Dermis microvascular lymphatic vessel endothelial cell (primary cell): ENCODE data around the gene ZNF124. TPM values are rescaled to one million over a fixed set of nuclear protein-coding genes. Genes with fewer than 3 reads are reported as not detected.
"Not testable (repeated sequence)": the region's sequence is repeated elsewhere in the genome, so short reads cannot be mapped to it uniquely, and the experiment has no call there.

Source experiments
- DNase-seq, 2 donors: peaks; one replicate each; pipeline versions ENCODE4 v3.0.0 to v3.0.0-alpha.2; 2010; ENCODE audit warnings: low read depth in 2 of 2
- total RNA-seq: library from RNA; depleted of rRNA; stranded (reverse); fragments of >200 nt; gene quantifications from 2 replicates; pipeline ENCODE4 v1.2.1, GENCODE V29; 2014

The ZNF124 gene
- total RNA-seq, 1 donor from 2014 or later: 52.9 TPM

DNA sequence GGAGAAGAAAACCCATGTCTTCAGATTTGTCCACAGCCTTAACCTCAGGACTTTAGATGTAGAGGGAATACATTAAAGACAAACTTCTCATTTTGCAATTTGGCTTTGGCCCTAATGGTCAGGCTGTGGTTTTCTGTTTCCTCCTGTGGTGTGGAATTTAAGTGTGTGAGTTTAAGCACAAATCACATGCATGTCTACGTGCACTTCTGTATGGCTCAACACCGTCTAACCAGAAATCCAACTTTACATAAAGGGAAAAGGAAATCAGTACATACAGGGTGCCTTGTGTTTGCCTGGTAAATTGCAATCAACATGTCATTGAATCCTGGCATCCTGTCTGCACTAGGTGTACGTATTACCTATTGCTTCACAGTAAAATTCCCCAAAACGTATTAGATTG, 1.2 kb upstream of the ZNF124 start:
- no peak for DNase-seq

DNA sequence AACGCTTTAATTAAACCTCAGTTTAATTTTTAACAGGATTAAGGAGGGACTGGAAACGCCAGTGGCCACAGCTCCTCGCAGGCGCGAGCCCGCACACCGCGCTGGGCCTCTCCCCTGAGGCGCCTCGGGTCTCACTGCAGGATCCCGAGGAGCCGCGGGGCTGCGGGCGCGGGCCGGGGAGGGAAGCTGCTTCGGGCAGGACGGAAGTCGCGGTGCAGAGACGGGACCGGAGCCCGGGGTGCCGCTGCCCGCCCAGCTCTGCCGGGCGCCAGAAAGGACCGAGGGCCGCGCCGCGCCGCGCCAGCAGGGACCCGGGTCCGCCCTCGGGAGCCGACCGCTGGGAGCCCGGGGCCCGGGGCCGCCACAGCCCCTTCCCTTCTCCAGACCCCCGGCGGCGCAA, 377 bp downstream of the ZNF124 start:
- not testable (repeated sequence) for DNase-seq

DNA sequence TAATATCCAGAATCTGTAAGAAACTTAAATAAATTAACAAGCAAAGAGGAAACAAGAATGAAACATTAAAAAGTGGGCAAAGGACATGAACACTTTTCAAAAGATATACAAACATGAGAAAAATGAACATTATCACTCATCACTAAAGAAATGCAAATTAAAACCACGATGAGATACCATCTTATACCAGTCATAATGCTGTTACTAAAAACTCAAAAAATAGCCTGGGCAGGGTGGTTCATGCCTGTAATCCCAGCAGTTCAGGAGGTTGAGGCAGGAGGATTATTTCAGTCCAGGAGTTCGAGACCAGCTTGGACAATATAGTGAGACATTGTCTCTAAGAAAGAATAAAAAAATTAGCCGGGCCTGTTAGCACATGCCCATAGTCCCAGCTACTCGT, 6.1 kb downstream of the ZNF124 start:
- DNase-seq: no peak

DNA sequence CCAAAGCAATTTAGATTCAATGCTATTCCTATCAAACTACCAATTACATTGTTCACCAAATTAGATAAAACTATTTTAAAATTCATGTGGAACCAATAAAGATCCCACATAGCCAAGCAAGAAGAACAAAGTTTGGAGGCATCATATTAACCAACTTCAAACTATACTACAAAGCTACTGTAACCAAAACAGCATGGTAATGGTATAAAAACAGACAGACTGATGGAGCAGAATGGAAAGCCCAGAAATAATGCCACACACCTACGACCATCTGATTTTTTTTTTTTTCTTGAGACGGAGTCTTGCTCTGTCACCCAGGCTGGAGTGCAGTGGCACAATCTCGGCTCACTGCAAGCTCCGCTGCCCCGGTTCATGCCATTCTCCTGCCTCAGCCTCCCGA, 7.1 kb downstream of the ZNF124 start:
- no peak for DNase-seq

DNA sequence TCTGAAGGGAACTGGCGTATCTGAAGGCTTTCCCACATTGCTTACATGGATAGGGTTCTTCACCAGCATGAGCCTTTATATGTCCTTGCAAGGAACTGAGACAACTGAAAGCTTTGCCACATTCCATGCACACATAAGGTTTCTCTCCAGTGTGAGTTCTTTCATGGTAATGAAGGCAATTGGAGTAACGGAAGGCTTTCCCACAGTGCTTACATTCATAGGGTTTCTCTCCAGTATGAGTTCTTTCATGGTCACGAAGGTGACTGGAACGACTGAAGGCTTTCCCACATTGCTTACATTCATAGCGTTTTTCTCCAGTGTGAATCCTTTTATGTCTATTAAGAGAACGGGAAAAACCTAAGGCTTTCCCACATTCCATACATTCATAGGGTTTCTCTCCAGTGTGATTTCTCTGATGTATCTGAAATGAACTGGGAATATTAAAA, 15.0 kb downstream of the ZNF124 start:
- DNase-seq: no peak

DNA sequence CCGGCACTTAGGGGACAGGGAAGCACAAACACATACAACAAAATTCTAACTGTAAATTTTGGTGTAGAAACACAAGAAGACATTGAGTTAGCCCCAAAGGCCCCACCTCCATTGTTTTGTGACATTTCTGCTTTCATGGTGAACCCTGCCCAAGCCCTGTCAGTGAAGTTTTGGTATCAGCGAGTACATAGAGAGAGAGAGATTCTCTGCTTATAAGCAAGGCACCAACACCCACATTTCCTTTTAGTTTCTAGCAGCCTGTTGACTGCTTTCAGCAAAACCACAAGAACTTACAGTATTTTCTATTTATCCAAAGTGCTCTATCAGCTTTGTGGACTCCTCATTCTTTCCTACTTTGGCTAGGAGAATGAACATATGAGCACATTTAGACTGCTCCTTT, 24.0 kb downstream of the ZNF124 start:
- DNase-seq: no peak

DNA sequence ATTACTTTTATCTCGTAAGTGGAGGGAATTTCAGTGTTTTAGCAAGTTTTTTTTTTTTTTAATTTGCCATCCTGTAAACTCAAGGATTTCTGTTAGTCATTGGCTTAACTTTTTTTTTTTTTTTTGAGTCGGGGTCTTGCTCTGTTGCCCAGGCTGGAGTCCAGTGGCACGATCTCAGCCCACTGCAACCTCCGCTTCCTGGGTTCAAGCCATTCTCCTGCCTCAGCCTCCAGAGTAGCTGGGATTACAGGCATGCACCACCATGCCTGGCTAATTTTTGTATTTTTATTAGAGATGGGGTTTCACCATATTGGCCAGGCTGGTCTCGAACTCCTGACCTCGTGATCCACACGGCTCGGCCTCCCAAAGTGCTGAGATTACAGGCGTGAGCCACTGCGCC, 24.7 kb downstream of the ZNF124 start:
- not testable (repeated sequence) for DNase-seq

DNA sequence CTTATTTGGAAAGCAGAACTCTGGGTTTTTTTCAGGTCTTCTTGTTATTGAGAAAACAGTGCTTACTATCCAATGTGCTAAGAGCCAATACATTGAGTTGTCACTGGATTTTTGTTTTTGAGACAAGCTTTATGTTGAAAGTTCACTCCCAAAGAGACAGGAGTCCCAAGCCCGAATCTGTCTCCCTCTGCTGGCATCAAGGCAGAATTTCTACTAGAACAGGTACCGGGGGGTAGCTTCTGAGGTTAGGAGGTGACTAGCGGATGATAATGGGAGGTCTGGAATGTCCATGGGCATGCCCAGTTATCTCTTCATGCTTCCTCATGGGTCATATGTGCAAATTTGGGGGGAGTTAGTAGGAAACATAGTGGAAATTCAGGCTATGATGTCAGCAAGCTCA, 25.1 kb downstream of the ZNF124 start:
- no peak for DNase-seq

DNA sequence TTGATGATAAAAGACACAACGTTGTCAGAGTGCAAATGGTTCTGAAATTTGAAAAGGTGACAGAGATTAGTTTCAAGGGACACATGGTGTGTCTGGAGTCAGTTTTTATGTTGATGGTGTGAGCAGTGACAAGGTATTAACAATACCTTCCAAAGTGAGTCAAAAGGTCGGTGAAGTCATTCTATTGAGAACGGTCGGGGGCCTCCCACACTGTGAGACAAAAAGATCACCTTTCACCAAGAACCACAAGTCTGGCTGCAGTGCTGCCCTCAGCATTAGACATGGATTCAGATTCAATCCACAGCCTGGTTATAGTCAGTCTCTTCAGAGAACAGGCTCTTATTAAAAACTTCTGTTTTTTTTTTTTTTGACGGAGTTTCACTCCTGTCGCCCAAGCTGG, 26.5 kb downstream of the ZNF124 start:
- DNase-seq: no peak

DNA sequence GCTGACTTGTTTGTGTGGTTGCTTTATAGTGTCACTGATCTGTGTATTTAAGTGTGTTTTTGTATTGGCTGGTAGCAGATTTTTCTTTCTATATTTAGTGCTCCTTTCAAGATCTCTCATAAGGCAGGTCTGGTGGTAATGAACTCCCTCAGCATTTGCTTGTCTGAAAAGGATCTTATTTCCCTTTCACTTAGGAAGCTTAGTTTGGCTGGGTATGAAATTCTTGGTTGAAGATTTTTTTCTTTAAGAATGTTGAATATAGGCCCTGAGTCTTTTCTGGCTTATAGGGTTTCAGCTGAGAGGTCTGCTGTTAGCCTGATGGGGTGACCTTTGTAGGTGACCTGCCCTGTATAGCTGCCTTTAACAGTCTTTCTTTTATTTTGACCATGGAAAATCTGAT, 32.3 kb downstream of the ZNF124 start:
- DNase-seq: not testable (repeated sequence)

DNA sequence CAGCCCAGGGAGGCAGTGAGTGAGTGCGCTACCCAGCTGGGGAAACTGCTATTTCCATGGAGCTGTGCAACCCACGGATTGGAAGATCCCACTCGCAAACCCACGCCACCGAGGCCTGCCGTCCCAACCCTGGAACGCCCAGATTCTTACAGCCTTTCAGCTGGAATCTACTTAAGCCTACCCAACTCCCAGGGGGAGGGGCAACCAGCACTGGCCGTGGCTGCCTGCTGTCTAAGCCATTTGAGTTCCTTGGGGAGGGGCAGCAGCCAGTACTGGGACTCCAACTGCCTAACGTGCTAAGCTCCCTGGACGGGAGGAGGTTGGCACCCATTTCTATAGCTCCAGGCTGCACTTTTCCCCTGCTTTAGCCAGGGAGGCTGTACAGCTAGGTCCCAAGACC, 40.6 kb downstream of the ZNF124 start:
- no peak for DNase-seq

DNA sequence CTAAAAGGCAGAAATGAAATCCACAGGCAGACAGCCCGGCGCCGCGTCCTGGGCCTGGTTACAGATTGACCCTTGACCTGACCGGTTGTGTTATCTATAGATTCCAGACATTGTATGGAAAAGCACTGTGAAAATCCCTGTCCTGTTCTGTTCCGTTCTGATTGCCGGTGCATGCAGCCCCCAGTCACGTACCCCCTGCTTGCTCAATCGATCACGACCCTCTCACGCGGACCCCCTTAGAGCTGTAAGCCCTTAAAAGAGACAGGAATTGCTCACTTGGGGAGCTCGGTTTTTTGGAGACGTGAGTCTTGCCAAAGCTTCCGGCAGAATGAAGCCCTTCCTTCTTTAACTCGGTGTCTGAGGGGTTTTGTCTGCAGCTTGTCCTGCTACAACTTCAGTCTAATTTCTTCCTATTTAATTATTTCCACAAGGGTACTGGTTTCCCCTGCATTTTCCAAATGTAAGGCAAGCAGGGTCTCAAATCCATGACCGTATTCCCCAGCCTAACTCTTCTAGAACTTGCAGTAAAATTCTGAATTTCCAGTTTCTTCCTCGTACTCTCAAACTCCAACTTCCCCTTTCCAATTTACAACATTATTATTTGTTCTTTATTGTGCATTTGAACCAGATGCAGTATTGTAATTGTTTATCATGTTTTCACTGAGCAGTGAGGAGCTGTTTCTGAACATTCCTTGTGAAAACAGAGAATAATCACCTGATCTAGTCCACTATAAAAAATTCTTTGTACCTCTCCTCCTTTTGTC, 44.1 kb downstream of the ZNF124 start:
- DNase-seq: not testable (repeated sequence)

DNA sequence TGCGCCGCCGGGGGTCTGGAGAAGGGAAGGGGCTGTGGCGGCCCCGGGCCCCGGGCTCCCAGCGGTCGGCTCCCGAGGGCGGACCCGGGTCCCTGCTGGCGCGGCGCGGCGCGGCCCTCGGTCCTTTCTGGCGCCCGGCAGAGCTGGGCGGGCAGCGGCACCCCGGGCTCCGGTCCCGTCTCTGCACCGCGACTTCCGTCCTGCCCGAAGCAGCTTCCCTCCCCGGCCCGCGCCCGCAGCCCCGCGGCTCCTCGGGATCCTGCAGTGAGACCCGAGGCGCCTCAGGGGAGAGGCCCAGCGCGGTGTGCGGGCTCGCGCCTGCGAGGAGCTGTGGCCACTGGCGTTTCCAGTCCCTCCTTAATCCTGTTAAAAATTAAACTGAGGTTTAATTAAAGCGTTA, 45.2 kb downstream of the ZNF124 start:
- DNase-seq: not testable (repeated sequence)

DNA sequence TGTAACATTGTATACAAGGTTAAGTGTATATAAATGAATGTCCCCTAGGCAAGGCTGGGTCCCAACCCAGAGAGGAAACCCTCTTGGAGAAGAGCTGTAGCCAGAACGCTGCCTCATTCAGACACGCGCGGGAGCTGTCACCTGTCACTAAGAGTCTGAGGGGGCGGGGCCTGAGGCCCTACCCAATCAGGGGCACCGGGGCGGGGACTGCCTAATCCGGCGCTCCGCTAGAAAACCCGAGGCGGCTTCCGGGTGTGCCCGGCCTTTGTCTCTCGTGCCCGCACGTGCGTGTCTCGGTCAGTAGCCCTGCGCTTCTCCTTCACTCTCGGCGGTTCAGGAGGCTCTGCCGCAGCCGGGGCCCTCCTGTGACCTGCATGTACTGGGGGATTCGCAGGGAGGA, 45.7 kb downstream of the ZNF124 start:
- DNase-seq: not testable (repeated sequence)

DNA sequence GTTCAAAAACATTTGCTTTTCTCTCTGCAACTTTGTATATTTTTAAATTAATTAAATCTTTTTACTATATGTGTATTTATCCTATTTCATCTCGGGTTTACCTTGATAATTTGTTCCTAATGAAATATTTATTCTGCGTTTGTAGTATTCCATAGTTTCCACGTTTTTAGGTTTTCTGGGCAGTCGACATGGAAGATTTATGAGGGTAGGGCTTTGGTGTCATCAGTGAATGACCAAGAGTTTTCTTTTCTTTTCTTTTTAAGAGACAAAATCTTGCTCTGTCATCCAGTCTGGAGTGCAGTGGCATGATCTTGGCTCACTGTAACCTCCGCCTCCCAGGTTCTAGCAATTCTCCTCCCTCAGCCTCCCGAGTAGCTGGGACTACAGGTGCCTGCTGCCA, 50.4 kb downstream of the ZNF124 start:
- DNase-seq: no peak

DNA sequence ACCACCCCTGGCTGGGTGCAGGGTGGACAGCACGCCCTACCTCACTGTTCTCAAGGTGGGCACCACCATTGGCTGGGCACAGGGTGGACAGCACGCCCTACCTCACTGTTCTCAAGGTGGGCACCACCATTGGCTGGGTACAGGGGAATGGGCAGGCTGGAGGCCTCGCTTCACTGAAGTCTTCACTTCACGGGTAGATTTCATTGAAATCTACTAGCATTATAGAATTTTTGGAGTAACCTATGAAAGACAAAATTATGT, 51.5 kb downstream of the ZNF124 start:
- not testable (repeated sequence) for DNase-seq

DNA sequence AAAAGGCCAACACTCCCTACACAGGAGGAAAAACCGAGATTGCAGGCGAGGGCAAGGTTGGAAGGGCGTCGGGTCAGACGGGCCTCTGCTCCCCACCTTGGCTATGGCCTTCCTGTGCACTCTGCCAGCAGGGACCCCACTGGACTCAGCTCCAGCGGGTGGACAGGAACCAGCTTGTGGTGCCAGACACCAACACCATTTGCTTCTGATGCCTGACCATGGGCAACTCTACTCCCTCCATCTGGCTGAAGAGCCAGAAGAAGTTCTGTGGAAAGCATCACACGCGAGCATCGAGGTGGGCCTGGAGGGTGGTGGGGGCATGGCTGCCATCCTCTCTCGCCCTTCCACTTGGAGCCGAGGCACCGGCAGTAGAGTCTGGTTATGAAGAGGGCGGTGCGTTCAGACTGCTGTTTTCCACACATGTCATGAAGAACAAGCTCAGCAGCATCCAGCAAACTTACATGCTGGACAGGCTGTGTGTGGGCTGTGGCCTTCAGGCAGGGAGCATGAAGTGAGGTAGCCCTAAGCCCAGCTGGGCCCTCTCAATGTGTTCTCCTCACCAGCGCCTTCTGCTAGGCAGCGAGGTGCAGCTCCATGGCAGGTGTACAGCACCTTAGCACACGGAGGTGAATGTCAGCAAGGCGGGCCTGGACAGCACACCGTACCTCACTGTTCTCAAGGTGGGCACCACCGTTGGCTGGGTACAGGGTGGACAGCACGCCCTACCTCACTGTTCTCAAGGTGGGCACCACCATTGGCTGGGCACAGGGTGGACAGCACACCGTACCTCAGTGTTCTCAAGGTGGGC, 52.0 kb downstream of the ZNF124 start:
- no peak for DNase-seq

DNA sequence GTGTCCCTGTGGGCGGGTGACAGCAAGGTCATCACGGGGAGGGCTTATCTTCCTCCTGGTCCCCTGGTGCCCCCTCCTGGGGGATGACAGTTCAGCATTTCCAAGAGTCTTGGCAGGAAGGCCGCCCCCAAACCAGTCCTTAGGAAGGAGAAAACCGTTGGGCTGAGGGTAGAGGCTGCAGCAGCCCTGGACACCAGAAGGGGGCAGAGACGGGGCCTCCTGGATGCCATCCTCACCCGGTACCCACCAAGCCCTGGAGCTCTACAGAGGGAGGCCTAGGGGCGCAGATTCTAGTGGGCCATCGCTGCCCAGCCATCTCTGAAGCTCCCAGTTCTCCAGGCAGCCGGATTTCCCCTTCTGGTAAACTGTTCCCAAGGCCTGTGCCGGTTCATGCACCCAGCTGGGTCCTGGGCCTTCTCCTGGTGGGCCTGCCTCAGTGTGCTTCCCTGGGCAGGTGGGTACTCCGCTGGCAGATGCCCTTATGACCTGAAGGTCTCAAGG, 52.8 kb downstream of the ZNF124 start:
- peak in 1 of 2 donors; percentile 21 for DNase-seq

DNA sequence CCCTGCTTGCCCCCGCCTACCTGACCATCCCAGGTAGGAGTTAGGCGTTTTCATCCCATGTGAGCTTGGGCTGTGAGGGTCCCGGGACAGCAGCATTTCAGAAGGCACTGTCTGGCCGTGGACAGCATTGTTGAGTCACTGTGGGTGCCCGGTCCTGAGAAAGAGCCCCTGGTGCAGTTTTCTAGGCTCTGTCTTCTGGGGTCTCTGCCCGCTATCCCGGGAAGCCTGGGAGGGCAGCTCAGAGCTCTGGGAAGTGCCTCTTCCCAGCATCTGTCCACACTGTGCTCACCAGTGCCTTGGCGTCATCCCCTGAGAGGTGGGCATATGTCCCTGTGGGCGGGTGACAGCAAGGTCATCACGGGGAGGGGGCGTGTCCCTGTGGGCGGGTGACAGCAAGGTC, 56.3 kb downstream of the ZNF124 start:
- no peak for DNase-seq

DNA sequence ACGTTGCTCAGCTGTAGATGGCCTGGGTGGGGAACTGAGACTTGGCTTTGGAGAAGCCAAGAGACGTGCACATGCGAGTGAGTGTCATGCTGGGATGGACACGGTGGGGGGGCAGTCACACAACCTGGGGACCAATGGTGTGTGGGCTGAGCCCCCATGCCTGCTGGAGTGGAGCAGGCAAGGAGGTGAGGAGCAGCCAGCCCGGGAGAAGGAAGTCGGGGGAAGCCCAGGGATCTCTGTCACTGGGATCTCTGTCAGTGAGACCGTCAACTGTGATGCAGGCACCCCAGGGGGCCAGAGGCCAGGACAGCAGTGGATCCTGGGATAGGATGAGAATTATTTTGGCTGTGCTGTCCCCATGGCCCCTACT, 56.7 kb downstream of the ZNF124 start:
- DNase-seq: no peak

DNA sequence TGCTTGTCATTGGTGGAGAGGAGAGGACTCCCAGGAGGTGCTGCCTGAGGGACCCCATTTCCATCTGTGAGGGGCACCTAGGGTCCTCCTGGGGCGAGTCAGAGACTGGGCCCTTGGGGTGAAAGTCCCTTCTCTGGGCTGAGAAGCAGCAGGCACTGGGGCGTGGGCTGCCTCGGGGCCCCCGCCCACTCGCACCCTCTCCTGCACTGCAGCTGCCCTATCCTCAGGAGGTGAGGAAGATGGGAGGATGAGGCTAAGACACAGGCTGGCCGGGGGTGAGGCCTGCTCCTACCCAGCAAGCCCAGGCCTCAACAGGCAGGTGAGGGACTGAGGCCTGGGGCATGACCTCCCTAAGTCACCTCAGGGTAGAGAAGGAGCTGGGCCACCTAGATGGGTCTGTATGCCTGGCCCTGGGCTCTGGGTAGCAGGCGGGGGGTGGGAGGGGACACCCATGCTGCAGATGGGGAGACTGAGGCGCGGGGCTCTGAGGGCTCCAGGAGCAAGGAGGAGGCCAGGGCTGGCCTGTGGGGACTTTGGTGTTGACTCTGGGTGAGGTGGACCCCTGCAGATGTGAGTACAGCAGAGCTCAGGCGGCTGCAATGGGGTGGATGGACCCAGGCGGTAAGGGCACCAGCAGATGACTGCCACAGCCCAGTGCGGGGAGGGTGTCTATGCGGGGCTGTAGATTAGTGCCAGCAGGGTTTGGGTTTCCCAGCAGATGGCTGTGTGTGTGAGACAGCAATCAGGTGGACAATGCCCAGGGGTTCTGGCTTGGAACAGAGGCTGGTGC, 57.3 kb downstream of the ZNF124 start:
- DNase-seq: no peak

DNA sequence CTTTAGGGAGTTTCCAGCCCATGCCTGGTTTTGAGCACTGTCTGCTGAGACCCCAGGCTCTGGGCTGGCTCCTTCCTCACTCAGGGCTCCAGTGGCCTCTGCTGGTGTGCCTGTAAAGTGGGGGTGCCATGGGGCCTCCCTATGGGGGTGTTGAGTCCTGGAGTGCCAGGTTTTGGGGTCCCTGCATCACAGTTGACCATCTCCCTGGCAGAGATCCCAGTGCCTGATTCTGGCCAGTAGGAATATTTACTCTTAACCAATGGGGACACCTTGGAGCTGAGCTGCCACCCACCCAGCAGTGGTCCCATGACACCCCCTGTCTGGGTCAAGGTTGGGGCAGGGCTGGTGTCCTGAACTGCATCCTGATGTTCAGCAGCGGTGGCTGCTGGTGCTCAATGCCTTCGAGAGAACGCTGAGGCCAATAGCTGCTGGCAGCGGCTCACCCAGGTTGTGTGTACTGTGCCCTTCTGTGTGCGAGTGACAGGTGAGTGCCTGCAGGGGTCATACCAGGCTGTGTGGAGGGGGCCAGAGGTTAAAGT, 58.0 kb downstream of the ZNF124 start:
- no peak for DNase-seq
